OCI-LY1 (cell line): ENCODE data around the gene PICK1.

Experiments
- H2AFZ ChIP-seq: fragments of 200-600 bp; sonication (generic), shearing (Covaris generic); 2 replicates; pipeline ENCODE4 v1.6.0; 2014; ENCODE audit warnings: antibody characterized with exemption, mild to moderate bottlenecking, low read length
- H3F3A ChIP-seq: fragments of 200-600 bp; sonication (generic), shearing (Covaris generic); 2 replicates; pipeline ENCODE4 v1.6.0; 2014; ENCODE audit warnings: mild to moderate bottlenecking, antibody characterized with exemption, low read length, moderate library complexity; ENCODE audit not compliant: insufficient read depth
- H3K27ac ChIP-seq: fragments of 200-600 bp; sonication (generic); 2 replicates; pipeline ENCODE4 v1.5.1; 2014; ENCODE audit warnings: low read length, mixed run types, mild to moderate bottlenecking, low read depth; ENCODE audit not compliant: poor library complexity, severe bottlenecking
- H3K27me3 ChIP-seq: fragments of 200-600 bp; sonication (generic); 2 replicates; pipeline ENCODE4 v1.6.0; 2014; ENCODE audit warnings: antibody characterized with exemption, mild to moderate bottlenecking, low read length, moderate library complexity; ENCODE audit not compliant: insufficient read depth
- H3K36me3 ChIP-seq: fragments of 200-600 bp; sonication (generic); 2 replicates; pipeline ENCODE4 v1.6.1; 2014; ENCODE audit warnings: mild to moderate bottlenecking, antibody characterized with exemption, low read length, moderate library complexity, mixed read lengths; ENCODE audit not compliant: insufficient read depth
- H3K4me1 ChIP-seq: fragments of 200-600 bp; sonication (generic); 2 replicates; pipeline ENCODE4 v1.5.1; 2014; ENCODE audit warnings: mild to moderate bottlenecking, low read length, moderate library complexity; ENCODE audit not compliant: insufficient read depth, severe bottlenecking
- H3K4me2 ChIP-seq: fragments of 200-600 bp; sonication (generic), shearing (Covaris generic); 2 replicates; pipeline ENCODE4 v1.6.1; 2014; ENCODE audit warnings: low read length
- H3K4me3 ChIP-seq: fragments of 200-600 bp; sonication (generic); 2 replicates; pipeline ENCODE4 v1.5.1; 2014; ENCODE audit warnings: low read length, low read depth, mild to moderate bottlenecking, mixed read lengths; ENCODE audit not compliant: poor library complexity, severe bottlenecking
- H3K79me2 ChIP-seq: fragments of 200-600 bp; shearing (Covaris generic); 2 replicates; pipeline ENCODE4 v1.6.1; 2016; ENCODE audit warnings: mixed run types, low read length, mixed read lengths; ENCODE audit not compliant: insufficient read depth
- H3K9ac ChIP-seq: fragments of 200-600 bp; sonication (generic), shearing (Covaris generic); 2 replicates; pipeline ENCODE4 v1.6.1; 2014; ENCODE audit warnings: mild to moderate bottlenecking, low read length, mixed read lengths
- H3K9me2 ChIP-seq: fragments of 200-600 bp; sonication (generic), shearing (Covaris generic); 2 replicates; pipeline ENCODE4 v1.6.1; 2014; ENCODE audit warnings: low read depth, mild to moderate bottlenecking, low read length, mixed read lengths
- H3K9me3 ChIP-seq: fragments of 200-600 bp; shearing (Covaris generic); 2 replicates; pipeline ENCODE4 v1.6.1; 2014; ENCODE audit warnings: low read length, mixed read lengths
- H4K20me1 ChIP-seq: fragments of 200-600 bp; sonication (generic), shearing (Covaris generic); 2 replicates; pipeline ENCODE4 v1.6.0; 2016; ENCODE audit warnings: mild to moderate bottlenecking, low read length; ENCODE audit not compliant: insufficient read depth
- EZH2 ChIP-seq: fragments of 200-600 bp; sonication (generic), shearing (Covaris generic); IDR thresholded peaks from 2 replicates; pipeline ENCODE4 v1.8.0; 2017; ENCODE audit warnings: borderline replicate concordance, mixed run types, mild to moderate bottlenecking, antibody characterized with exemption, low read length, moderate library complexity, mixed read lengths
- TF ChIP-seq, protein P1 (sequence below): fragments of 200-600 bp; sonication (generic), shearing (Covaris generic); IDR thresholded peaks from 2 replicates; pipeline ENCODE4 v1.5.1; 2017; ENCODE audit warnings: mild to moderate bottlenecking, antibody characterized with exemption, low read length, moderate library complexity, mixed read lengths

PICK1 gene

DNA sequence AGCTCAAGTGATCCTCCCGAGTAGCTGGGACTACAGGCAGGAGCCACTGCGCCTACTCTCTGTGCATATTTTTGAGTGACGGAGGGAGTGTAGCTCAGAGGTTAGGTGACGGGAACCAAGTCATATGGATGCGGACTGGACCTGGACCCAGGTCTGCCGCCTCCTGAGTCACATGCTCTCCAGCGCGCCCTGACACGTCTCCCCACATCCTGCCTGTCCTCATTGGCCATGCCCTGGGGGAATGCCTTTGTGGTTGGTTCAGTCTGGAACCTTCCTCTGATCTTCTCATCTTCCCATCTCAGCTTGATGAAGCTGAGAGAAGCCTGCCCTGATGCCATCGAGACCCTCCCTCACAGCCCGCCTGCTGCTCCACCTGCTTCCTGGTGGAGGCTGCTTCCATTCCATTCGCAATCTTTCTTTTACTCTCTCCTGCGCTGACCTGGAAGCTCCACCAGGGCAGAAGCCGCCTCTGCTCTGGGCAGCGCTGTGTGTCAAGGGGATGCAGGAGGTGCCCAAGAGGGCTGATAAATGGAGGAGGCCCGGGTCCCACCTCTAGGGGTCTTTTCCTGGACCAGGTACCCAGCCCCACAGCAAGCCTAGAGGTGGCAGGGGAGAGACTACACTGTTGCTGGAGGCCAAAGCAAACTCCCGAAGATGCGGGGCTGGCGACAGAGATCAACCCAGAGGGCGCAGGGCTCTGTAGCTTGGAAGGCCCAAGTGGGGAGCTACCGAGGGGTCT is 67.2 kb downstream of the PICK1 start:
- H3K27ac ChIP-seq = no peak overlapping the region
- no peaks in the 10 kb centered on the region for H4K20me1 ChIP-seq
- no peaks in the 10 kb centered on the region for H3K9me2 ChIP-seq
- TF ChIP-seq EZH2 = no peak
- TF ChIP-seq, protein P1, sequence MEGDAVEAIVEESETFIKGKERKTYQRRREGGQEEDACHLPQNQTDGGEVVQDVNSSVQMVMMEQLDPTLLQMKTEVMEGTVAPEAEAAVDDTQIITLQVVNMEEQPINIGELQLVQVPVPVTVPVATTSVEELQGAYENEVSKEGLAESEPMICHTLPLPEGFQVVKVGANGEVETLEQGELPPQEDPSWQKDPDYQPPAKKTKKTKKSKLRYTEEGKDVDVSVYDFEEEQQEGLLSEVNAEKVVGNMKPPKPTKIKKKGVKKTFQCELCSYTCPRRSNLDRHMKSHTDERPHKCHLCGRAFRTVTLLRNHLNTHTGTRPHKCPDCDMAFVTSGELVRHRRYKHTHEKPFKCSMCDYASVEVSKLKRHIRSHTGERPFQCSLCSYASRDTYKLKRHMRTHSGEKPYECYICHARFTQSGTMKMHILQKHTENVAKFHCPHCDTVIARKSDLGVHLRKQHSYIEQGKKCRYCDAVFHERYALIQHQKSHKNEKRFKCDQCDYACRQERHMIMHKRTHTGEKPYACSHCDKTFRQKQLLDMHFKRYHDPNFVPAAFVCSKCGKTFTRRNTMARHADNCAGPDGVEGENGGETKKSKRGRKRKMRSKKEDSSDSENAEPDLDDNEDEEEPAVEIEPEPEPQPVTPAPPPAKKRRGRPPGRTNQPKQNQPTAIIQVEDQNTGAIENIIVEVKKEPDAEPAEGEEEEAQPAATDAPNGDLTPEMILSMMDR = no peak
- H3K36me3 ChIP-seq = no peaks in the 10 kb centered on the region
- no peak overlapping the region for H2AFZ ChIP-seq
- no peaks in the 10 kb centered on the region for H3K27me3 ChIP-seq
- H3K9me3 ChIP-seq = no peaks in the 10 kb centered on the region
- no peak overlapping the region for H3K4me3 ChIP-seq
- no peak overlapping the region for H3K4me2 ChIP-seq
- no peak overlapping the region for H3K9ac ChIP-seq
- no peaks in the 10 kb centered on the region for H3K4me1 ChIP-seq
- no peaks in the 10 kb centered on the region for H3K79me2 ChIP-seq
- no peaks in the 10 kb centered on the region for H3F3A ChIP-seq

DNA sequence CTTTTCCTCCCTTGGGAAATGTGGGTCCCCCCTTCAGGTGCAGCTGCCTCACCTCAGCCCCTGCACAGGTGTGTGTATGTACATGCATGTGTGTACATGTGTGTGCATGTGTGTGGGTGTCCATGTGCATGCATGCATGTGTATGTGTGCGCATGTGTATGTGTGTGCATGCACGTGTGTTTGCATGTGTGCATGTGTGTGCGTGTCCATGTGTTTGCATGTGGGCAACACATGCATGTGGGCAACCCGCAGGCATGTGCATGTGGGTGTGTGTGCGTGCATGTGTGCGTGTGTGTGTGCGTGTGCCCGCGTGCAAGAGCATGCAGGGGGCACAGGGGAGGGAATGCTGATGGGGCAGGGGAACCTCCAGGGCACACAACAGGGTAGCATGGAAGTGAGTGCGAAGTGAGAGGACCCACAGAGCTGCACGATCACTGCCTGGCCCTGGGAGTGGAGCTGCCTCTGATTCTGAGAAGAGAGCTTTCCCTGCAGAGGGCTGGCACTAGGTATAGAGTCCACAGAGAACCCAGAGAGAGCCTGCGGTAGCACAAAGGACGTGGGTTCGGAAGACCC is 67.9 kb downstream of the PICK1 start:
- Histone ChIP-seq H3K27ac (no peak overlapping the region), H3K9me2 (no peaks in the 10 kb centered on the region), H3K9me3 (no peaks in the 10 kb centered on the region), H3K4me3 (no peak overlapping the region), H3K27me3 (no peaks in the 10 kb centered on the region), H3K4me1 (no peaks in the 10 kb centered on the region), H2AFZ (no peak overlapping the region), H3K79me2 (no peaks in the 10 kb centered on the region), H3K36me3 (no peaks in the 10 kb centered on the region), H3K4me2 (no peak overlapping the region), H4K20me1 (no peaks in the 10 kb centered on the region), H3K9ac (no peak overlapping the region), H3F3A (no peaks in the 10 kb centered on the region)
- TF ChIP-seq EZH2 = no peak
- TF ChIP-seq, protein P1 = no peak
